RPMI8226 (cell line): Measurements from ENCODE around the gene KCNG4.
"Not testable (repeated sequence)": the region's sequence is repeated elsewhere in the genome, so short reads cannot be mapped to it uniquely, and the experiment has no call there.

ENCODE experiments used
- DNase-seq: peaks from one replicate; pipeline ENCODE4 v3.0.0-alpha.2; 2015

Gene KCNG4

DNA sequence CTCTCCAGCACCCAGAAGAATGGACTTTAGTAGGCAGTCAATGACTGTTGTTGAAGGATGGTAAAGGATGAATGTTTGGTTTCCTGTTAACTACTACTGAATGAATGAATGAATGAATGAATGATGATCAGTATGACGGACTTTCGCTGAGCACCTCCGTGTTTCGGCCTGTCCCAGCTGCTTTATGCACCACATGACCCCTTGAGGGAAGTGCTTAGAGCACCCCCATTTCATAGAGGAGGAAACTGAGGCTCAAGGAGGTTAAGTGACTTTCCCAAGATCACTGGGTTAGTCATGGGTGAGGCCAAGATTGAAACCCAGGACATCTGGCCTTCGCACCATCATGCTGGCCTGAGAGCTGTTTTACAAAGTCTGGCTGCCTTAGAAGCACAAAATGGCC is 6.8 kb downstream of the KCNG4 start:
- DNase-seq: no peak

DNA sequence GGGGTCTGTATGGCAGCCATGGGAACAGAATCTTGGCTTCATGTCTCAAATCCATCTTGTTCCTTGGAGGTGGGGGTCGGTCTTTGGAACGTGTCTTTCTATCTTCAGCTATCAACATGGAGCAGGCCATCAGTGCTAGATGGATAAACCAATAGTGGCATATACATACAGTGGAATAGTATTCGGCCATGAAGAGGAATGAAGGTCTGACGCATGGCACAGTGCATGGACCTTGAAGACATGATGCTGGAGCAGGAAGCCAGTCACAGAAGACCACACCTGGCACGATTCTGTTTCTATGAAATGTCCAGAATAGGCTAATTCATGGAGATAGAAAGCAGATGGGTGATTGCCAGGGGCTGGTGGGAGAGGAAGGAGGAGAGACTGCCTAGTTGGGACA is 7.8 kb downstream of the KCNG4 start:
- no peak for DNase-seq

DNA sequence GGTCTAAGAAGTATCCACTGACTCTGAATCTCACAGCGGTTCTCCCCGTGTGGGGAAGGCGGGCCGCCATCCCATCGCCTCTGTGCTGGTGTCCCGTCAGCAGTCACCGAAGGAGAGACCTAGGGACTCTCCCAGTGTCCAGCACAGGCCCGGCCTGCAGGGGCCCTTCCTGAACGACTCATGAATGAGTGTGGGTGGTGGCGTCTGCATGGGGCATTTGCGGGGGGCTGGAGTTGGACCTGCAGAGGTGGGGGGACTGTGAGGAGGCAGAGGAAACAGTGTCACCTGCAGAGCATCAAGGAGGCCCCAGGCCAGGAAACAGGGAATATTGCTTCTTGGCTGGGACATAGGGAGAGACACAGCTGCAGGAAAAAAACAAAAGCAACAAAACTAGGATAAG is 10.3 kb downstream of the KCNG4 start:
- no peak for DNase-seq

DNA sequence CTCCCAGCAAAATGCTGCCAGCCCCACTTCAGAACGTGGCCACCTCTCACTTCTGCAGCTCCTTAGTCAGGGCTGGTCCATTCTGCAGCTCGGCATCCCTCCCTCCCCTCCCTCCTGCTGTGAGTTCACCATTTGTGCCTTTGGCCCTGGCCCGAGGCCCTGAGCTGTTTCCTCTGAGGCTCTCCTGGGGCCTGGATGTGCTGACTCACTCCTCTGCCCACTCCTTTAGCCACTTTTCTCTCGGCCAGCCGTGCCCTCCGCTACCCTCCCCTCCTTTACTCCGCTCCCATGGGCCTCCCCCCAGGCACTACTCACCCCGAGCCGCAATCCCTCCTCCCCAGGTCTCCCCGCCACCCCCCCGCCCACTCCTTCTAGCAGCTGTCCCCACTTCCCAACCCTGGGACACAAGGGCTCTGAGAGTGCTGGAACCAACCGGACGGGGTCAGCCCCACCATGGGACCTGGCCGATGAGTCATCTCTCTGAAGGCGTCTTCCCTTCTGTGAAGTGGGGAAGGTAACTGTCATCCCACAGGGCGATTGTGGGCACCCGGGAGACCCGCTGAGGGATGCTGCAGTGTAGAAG is 11.5 kb downstream of the KCNG4 start:
- DNase-seq: peak; percentile 12

DNA sequence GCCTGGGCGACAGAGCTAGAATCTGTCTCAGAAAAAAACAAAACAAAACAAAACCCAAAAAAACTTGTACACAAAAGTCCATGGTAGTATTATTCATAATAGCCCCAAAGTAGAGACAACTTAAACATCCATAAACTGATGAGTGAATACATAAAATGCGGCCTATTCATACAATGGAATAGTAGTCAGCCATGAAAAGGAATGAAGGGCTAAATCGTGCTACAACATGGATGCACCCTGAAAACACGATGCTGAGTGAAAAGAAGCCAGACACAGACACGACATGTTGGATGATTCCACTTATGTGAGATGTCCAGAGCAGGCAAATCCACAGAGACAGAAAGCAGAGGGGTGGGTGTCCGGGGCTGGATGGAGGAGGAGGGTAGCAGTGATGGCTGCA is 12.3 kb downstream of the KCNG4 start:
- no peak for DNase-seq

DNA sequence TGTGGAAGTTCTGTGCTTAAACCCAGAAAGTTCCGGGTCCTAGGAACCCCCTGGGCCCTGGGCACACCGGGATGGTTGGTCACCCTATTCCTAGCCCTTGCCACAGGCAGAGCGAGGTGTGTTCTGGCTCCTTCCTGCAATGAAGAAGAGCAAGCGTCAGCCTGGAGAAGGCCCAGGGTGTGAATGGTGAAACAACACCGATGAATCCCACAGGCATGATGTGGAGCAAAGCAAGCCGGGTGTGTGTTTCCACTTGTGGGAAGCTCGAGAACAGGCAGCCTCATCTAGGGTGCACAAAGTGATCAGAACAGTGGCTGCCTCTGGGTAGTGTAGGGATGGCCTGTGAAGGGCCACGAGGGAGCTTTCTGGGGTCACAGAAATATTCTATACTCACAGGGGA is 13.8 kb downstream of the KCNG4 start:
- DNase-seq: no peak

DNA sequence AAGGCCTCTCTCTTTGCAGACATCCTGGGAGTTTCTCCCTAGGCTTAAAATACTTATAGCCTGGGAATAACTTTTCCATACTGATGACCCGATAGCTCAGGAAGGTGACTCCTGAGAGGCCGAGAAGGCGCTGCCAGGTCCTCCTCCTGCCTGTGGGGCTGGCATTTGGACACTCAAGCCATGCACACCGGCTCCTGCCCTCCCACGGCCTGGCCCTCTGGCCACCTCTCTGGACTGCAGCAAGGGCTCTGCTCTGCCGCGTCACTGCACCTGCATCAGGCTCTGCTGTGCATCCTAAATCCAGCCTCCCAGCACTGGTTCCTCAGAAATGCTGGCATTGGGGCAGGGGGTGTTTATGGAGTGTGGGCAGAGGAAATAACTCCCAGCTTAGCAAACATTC is 14.2 kb downstream of the KCNG4 start:
- DNase-seq: no peak

DNA sequence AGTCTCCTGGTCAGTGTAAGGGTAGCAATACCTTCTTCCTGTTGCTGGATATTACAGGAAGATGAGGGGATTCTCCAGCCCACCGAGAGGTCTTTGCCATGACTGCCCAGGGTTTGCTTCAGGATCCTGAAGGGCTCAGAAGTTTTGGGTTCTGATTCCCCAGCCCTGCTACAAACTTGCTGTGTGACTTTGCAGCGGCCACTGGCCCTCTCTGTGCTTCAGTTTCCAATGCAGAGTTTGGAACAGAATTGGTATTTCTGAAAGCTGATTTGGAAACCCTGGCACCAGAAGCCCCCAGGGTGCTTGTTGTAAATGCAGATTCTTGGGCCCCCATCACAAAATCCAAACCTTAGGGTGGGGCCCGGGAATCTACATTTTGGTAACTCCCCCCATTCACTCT is 14.7 kb downstream of the KCNG4 start:
- DNase-seq: no peak

DNA sequence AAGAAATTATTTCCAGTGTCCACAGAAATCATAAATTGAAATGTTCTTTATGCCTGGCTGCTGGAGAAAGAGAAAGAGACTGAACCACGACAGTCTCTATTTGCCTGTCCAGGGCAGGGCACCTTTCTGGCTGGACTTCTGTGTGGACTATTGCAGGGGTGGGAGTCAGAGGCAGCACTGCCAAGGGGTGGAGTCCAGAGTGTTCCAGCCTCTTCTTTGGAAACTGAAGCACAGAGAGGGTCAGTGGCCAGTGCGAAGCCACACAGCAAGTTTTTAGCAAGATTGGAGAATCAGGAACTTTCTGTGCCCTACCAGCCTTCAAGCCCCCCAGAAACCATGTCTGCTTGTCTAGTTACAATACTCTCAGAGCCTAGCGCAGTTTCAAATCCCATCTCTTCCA is 15.3 kb downstream of the KCNG4 start:
- DNase-seq: no peak

DNA sequence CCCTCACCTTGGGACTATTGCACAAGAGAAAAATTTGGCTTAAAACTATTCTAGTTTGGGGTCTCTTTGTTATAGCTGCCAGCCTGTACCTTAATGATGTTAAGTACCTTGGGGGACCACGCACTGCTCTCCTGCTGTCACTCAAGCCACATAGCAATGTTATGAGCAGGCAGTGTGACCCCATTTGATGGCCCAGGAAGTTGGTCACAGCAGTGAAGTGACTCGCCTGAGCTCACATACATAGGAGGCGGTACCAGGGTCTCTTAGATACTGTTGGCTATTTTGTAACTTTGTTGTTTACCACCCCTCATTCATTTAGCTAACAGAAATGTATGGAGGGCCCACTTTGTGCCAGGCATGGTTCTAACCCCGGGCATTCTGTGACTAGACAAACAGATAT is 16.4 kb downstream of the KCNG4 start:
- no peak for DNase-seq

DNA sequence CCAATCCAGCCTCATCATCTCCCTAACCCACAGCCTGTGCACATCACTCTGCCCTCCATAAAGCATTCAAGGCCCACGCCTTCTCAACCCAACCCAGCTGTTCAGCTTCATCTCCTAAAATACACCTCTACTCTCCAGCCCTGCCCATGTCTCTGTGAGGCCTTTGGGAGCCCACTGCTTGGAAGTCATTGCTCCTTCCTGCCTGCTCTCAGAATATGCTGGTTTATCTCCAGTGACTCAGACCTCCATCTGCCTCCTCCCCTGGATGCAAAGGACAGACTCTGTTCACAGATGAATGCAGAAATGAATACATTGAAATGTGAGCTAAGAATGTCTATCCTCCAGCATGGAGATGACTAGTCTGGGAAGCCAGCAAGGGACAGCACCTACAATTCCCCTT is 19.0 kb downstream of the KCNG4 start:
- DNase-seq: no peak

DNA sequence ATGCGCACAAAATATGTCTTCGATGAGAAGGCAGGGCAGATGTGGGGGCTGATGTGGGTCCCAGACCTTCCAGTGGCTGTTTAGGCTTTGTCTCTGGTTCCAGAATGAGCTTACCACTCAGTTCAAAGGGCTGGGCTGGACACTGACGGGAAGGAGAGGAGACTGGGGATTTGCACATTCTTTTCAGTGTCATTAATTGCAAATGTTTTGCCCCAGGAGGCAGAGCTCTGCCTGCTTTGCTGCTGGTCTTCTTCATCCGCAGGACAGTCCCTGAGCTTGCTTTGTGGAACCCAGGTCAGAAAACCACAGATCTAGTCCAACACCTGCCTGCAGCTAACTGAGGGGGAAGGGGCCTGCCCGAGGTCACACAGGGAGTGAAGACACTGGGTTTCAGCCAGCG is 20.9 kb downstream of the KCNG4 start:
- DNase-seq: no peak

DNA sequence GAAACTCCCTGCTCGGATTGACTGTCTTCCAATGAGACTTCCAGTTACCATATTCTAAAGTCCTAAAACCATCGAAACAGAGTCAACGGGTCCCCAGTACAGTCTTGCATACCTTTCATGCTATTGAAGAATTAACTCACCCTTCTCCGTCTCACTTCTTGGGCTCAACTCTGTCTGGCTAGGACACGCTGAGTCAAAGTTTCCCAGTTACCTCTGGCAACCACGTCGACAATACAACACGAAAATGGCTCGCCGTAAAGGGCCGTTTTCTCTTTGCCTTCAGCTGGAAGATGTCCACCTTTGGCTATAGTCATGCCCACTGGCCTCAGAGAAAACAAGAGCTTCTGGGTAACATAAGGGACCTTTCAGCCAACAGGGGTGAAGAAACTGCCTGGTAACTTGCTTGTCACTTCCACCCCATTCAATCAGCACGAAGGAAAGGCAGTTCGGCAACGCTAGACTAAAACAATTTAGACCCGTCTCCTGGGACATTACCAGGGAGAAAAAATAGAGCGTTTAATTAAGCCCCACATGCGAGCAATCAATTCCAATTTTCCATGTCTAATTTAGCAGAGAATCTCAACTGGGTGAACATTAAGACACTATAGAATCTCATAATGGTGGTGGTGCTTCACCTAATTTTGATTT is 21.5 kb downstream of the KCNG4 start:
- DNase-seq: no peak

DNA sequence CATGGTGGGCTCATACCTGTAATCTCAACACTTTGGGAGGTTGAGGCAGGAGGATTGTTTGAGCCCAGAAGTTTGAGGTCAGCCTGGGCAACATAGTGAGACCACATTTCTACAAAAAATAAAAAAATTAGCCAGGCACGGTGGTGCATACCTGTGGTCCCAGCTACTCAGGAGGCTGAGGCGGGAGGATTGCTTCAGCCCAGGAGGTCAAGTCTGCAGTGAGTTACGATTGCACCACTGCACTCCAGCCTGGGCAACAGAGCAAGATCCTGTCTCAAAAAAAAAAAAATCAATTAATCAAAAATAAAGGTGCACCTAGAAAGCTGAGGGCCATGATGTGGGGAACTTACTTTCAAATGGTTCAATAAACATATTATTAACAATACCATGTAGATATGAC is 23.7 kb downstream of the KCNG4 start:
- DNase-seq: not testable (repeated sequence)

DNA sequence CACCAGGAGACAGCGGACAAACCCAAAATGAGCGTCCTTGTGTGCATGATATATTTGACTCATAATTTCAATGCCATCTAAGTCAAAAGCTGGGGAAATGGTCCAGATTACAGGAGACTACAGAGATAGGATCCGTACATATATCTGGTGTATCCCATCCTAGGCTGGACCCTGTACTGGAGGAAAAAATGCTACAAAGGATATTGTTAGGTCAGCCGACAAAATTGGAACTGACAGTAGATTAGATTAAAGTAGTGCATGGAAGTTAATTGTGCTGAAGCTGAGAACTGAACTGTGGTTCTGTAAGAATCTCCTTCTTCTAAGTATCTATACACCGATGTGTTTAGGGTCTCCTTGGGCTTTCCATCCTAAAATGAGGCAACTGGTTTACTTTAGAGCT is 24.3 kb downstream of the KCNG4 start:
- no peak for DNase-seq

DNA sequence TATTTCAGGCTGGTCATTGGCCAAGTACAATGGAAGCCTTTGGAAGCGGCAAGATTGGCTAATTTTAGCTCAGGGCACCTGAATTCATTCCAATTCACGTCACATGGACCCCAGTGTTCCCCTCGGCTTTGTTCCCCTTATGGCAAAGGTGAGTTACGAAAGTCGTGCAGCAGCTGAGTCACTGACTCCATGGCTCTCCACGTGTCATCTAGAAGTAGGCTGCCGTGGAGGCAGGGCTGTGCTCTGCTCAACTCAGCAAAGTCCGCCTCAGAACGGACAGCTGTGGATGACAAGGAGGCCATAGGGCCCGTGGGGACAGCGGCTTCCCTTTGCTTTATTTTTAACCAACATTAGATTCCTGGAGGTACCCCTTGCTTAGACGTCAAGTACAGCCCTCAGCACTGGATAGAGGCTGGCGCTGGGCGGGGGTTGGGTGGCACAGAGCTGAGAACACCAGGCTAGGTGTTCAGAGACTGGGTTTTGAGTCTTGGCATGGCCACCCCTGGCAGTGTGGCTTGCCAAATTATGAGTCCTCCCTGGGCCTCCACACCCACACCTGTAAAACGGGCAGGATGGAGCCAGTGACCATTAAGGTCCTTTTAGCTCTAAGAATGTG is 25.3 kb downstream of the KCNG4 start:
- DNase-seq: no peak

DNA sequence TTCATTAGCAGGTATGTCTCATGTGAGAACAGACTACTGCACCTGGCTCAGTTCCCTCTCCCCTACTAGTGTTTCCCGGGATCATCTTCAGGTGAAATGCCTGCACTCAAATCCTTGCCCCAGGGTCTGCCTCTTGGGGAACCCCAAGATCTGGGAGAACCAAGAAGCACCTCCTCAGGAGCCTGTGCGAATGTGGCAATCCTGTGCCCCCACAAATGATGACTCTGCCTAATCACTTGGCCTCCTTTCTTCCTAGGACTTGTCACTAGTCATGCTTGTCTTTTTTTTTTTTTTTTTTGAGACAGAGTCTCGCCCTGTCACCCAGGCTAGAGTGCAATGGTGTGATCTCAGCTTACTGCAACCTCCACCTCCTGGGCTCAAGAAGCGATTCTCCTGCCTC is 27.2 kb downstream of the KCNG4 start:
- no peak for DNase-seq

DNA sequence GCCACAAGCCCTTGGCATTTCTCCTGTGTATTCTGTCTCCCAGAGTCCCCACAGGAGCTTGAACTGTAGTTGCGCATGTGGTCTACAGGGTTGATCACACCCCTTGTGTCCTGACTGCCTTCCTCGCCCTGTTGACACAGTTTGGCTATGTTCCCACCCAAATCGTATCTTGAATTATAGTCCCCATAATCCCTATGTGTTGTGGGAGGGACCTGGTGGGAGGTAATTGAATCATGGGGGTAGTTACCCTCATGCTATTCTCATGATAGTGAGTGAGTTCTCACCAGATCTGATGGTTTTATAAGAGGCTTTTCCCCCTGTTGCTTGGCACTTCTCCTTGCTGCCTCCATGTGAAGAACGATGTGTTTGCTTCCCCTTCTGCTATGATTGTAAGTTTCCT is 27.7 kb downstream of the KCNG4 start:
- DNase-seq: no peak

DNA sequence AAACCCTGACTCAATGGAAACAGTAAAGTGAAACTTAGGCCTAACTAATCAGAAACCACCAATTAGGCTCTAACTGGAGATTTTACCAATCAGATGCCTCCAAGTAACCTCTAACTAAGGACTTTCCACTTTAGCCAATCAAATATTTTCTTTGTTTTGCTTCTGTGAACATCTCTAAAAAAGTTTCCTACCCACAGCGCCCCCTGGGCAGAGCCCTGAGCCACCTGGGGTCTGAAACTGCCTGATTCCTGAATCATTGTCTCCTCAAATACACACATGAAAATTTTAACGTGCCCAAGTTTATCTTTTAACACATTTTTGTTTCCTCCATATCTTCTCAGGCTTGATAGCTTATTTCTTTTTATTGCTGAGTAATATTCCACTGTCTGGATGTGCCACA is 29.8 kb downstream of the KCNG4 start:
- no peak for DNase-seq

DNA sequence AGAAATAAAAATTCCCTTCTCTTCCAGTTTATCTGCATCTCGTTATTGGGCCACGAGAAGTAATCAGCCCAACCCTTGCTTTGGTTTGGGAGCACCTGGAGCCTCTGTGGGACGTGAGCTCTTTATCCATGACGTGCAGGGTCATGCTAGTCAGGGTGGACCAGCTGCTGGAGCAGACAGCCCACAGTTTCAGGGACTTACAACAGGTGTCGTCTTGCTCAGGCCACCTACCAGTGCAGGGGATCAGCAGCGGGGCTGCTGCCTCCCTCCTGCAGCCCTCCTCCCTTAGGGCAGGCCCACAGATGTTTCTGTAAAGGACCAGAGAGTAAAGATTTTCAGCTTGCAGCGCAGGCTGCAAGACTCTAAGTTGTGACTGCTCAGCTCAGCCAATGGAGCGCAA is 31.9 kb downstream of the KCNG4 start:
- no peak for DNase-seq

DNA sequence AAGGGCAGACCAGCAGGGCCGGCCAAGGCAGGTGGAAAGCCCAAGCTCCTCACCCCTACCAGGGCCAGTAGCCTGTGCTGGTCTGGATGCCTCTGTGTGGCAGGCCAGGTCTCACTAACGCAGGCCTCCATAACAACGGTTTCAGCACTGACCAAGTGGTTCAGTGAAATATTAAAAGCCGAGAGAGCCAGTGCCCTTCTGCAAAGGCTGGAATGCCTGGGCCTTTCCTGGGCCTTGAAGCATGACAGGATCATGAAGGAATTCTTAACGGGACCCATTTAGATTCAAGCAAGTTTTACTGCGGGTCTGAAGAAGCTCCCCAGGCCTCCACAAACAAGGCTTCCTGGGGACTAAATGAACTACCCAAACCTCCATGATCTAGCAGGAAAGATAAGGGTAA is 32.6 kb downstream of the KCNG4 start:
- no peak for DNase-seq

DNA sequence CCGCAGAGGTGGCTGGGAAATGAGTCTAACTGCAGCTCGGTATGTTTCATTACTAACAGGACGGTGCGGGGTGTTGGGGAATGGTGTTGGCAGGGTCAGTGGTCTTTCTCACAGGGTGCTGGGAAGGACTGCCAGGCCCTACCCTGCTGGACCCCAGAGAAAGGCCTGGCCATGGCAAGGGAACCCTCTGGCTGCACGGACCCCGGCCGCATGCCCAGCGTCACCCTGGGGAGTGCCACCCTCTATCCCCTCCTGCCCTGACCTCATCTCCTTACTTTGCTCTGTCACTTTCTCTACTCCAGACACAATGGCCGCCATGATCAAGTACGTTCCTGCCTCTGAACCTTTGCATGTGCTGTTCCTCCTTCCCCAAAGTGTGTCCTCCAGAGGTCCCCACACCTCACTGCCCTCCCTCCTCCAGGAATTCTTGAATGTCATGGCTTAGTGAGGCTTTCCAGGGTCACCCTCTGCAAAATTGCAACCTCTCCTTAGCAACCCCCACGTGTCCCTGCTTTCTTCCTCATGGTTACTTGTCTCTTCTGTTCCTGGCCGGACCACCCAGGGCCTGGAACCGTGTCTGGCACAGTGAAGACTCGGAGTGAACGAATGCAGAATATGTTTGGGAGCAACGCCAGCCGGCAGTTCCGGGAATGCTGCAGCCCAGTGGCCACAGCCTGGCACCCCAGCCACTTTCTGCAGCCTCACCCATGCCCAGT is 33.7 kb downstream of the KCNG4 start:
- DNase-seq: no peak

DNA sequence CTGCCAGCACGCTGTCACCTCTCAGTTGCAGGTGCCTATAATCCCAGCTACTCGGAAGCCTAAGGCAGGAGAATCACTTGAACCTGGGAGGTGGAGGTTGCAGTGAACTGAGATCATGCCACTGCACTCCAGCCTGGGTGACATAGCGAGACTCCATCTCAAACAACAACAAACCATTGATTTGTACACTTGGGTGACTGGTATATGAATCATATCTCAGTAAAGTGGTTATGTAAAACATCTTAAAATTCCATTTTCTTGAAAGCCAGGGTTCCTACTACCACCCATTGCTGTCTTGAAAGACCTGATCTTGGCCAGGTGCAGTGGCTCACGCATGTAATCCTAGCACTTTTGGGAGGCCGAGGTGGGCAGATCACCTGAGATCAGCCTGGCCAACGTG is 34.7 kb downstream of the KCNG4 start:
- not testable (repeated sequence) for DNase-seq

DNA sequence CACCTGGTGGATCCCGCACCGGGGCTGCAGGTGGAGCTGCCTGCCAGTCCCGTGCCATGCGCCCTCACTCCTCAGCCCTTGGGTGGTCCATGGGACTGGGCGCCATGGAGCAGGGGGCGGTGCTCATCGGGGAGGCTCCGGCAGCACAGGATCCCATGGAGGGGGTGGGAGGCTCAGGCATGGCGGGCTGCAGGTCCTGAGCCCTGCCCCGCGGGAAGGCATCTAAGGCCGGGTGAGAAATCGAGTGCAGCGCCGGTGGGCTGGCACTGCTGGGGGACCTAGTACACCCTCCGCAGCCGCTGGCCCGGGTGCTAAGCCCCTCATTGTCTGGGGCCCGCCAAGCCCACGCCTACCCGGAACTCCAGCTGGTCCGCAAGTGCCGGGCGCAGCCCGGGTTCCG is 35.3 kb downstream of the KCNG4 start:
- DNase-seq: not testable (repeated sequence)
